Eye (tissue), 1 donor: ENCODE data around the gene CALHM5.

Source experiments
- DNase-seq: peaks from one replicate; pipeline ENCODE4 v3.0.0-alpha.2; 2015

Gene CALHM5

DNA sequence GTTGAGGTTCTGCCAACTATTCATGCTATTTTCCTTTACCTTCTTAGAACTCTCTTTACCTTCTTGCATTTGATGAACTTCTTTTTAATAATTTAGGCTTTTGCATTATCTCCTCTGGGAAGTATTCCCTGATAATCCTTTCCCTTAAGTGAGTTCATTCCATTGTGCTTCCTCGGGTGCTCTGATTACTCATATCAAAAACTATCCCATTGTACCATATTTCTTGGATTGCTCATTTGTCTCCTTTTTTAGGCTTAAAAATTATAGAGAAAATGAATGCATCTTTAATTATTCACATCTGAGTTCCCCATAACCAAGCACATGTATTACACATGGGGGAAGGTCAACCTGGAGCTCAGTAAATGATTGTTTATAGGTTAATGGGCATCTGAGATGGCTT, 44.6 kb downstream of the CALHM5 start:
- DNase-seq = no peak

DNA sequence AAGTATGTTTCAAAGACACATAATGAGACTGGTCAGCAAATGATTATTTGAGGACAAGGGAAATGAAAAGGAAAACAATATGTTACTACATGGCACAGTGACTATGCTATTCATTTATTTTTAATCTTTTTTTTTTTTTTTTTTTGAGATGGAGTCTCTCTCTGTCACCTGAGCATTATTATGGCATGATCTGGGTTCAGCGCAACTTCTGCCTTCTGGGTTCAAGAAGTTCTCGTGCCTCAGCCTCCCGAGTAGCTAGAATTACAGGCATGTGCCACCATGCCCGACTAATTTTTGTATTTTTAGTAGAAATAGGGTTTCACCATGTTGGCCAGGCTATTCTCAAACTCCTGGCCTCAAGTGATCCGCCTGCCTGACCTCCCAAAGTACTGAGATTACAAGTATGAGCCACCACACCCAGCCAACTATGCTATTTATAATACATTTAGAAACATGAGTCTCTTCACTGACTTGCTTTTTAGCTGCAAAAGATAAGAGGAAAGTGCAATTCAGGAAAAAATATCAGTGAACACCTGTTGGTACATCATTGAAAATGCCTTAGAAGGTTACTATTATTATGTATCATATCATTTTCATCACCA, 45.5 kb downstream of the CALHM5 start:
- no peak for DNase-seq

DNA sequence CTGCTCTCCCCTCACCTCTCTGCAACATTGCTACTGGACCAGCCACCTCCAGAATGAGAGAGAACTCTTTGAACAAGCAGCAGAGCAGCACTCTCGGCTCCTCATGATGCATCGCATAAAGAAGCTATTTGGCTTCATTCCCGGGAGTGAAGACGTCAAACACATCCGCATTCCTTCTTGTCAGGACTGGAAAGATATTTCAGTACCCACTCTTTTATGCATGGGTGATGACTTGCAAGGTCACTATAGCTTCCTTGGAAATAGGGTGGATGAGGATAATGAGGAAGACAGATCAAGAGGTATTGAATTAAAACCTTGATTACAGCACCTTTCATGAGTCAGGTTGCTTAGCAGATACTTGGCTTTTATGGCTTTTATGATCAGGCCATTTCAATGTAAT, 46.5 kb downstream of the CALHM5 start:
- peak; percentile 76 for DNase-seq

DNA sequence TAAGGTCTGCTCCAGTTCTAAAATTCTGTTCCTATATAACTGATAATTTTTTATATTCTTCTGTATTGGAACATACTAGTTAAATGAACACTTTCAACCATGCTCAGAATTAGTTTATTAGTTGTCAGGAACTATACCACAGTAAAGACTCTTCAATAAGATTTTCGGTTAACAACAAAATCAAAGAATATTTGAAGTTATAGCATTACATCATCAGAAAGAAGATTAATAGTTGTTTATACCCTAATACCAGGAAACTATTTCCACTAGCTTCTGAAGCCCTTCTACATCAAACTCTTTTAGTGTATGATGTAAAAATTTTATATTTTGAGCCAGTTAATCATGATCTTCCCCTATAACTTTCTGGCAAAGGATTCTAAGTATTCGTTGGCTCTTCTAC, 48.7 kb downstream of the CALHM5 start:
- no peak for DNase-seq

DNA sequence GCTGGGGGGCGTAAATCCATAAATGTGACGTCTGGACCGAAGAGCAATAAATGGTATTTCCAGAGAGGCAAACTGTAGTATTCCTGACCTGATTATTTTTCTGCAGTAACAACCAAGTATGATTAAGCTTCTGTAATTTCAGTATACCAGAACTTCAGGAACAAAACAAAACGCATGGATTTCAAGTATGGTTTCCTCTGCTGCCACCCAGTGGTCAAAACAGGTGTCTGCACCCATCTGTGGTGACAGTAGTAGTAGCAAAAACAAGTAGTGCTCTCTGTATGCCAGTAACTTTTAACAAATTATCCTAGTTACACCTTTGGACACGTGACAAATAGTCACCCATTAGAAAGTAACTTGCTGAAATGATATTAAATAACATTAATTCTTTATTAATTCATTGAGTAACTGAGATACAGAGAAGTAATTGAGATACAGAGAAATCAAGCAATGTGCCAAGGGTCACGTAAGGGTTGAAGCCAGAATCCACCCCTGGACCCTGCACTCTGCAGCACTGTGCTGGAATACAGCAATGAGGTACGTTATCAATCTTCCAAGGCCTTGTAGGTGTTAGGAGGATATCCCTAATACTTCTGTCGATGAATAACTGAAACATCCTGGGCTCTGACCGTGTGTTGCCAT, 50.1 kb downstream of the CALHM5 start:
- DNase-seq = peak; percentile 93

DNA sequence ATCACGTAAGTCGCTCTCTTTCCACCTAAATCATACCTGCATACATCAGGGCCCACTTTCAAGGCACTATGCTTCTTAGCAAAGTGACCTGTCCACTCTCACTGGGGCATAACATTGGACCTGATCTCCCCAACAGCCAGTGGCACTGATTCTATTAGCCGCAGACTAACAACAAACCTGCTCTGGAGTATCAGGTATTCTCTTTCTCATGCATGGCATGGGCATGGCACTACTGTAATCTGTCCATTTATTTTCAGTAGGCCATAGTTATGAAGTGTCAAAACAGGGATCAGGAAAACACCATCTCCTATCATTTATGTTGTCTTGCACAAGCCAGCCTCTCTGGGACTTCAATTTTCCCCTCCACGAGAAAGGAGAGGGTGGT, 50.6 kb downstream of the CALHM5 start:
- DNase-seq = no peak

DNA sequence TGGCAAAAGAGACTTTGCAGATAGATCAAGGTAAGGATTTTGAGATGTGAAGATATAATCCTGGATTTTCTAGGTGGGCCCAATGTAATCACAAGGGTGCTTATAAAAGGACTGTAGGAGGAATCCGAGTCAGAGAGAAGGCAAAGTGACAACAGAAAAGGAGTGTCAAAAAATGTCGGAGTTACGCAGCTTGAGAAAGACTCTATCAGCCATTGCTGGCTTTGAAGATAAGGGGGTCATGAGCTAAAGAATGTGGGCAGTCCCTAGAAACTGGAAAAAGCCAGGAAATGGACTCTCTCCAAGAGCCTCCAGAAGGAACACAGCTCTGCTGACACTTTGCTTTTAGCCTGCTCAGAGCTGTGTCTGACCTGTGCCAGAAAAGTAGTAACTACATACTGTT, 51.2 kb downstream of the CALHM5 start:
- DNase-seq = no peak

DNA sequence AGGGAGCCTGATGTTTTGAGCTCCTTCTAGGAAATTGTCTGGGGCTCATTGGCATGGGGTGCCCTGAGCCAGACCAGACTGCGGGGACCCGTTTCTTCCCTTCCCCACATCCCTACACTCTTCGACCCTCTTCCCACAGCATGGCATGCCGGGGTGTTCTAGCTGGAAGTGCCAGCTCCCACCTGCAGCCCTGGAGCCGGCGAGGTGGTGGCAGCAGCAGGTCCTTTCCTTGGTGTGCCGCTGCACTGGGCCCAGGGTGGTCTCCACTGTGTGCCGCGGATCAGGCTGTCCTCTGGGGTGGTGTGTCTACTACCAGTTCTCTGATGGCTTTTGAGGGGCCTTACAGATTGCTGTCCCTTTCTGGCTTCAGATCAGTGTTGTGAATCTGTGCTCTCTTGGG, 52.4 kb downstream of the CALHM5 start:
- DNase-seq = no peak

DNA sequence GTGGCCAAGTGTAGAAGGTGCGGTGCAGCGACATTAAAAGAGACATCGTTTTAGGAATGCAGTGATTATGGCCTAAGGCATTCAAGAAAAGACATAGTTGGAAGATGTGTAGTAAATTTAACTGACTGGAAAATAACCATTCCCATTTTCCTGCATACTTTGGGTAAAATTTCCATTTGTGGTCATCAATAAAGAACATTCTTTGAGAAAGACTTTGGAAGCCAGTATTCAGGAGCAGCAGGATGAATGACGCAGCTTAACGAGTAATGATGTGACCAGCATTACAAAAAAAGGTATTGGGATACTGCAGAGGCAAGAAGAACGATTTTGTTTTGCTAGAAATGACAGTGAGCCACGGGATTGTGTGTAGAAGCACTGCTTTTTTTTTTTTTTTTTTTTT, 52.9 kb downstream of the CALHM5 start:
- no peak for DNase-seq

DNA sequence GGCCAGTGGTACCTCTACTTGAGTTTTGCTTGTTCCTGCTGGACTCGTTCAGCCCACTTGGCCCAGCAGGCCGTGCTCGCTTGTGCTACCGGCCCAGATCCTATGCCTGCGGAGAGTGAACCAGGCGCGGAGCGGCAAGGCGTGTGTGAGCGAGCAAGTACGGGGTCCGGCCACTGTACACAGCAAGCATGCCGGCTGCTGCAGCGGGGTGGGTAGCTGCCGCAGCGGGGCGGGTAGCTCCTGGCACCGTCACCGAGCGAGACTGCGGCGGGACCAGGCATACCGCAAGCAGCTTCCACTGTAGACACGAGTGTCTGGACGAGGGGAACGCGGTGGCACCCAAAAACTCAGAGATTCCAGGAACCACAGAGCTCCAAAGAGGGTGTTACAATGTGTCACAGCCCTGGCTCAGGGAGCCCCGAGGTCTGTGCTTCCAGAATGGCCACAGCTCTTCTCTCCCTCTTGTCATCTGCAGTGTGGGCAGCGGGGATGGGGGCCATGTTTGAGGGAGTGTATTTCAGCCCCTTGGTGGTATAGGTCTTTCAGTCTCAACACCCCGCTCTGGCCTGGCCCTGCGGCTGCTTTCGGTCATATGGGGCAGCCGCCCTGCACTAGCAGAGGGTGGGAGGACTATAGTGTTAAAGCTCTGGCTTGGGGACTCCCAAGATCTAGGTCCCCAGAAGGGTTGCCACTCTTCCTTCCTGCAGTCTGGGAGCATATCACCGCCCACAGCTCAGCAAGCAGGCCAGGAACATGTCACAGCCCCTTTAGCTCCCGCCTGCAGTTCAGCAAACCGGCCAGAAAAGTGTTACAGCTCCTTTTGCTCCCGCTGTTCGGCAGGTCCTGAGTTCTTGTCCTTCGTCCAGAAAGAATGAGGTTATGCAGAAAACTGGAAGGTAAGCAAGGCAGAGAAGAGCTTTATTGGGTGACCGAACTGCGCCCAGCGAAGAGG, 53.8 kb downstream of the CALHM5 start:
- peak; percentile 58 for DNase-seq

DNA sequence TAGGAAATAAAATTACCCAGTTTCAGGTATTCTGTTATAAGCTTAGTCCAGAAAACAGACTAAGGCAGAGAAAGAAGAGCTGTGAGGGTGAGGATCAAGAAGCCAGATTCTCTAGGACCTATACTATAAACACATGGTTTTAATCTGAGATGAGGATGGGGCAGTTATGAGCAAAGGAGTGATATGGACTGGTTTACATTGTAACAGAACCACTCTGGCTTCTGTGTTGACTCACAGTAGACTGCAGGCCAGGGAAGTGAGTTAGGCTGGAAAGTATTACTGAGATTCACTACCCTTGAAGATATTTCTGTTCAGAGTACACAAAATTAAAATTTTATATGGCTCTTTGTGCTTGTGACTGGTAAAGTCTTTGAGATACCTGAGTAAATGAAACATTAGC, 56.7 kb downstream of the CALHM5 start:
- no peak for DNase-seq

DNA sequence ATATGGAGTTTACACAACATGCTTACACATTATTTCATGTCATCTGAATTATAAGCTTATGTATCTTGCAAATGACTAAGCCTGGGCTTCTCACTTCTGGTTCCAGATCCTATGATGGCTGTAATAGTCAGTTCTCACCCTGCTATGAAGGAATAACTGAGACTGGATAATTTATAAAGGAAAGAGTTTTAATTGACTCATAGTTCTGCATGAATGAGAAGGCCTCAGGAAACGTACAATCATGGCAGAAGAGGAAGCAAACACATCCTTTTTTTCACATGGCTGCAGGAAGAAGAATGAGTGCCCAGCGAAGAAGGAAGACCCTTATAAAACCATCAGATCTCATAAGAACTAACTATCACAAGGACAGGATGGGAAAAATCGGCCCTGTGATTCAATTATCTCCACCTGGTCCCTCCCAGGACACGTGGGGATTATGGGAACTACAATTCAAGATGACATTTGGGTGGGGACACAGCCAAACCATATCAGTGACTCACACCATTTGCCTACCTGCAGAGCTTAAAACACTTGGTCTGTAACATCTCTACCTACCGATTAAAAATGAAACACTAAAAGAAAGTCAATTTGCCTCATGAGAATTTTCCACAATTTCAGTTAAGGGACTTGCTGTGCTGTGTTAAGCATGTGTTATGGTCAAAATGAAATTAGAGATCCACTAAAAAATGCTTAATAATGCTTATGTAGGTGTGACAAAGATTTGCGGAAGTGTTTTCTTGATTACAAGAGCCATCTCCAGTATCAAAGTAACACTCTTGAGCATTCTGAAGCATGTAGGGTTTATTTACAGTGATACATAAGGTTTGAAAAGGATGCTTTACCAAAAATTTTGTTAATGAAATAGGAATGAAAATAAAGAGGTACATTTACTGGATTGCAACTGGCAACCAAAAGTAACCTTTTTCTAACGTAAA, 57.6 kb downstream of the CALHM5 start:
- no peak for DNase-seq

DNA sequence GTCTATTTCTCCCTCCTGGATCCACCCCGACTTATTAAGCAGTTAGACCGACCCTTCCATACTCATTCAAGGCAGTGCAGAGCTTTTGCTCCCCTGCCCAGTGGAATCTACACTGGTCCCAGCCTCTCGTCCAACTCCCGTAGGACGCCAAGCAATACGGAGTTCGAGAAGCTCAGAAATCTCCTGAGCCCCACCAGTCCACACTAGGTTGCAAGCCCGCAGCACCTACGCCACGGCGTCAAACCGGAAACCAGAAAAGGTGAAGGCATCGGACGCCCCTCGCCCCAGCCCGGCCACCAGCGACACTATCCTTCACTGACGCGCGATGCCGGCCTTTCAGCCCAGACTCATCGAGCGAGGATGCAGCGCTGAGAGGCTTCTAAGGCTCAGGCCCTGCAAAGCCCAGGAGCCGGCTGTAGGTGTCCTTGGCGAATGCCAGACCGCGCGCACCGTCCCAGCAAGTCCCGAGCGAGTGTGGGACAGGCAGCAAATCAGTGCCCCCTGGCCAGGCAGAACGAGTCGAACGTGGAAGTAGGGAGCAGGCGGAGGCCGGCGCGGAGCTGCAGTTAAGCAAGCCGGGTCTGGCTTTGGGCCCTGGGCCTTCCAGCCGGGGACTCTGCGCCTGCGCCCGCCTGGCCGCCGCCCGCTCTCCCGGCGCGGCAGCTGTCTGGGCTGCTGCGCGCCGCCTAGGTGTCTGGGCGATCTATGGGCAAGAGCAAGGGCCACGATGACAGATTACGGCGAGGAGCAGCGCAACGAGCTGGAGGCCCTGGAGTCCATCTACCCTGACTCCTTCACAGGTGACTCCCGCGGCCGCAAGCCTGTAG, 59.6 kb downstream of the CALHM5 start, which contains the start of gene RWDD1:
Gene RWDD1, plus strand, starts transcription at position 649 of the 827 bp plus-strand sequence. Its CDS starts 79 bp downstream, at position 728.
- DNase-seq = peak; percentile 99

DNA sequence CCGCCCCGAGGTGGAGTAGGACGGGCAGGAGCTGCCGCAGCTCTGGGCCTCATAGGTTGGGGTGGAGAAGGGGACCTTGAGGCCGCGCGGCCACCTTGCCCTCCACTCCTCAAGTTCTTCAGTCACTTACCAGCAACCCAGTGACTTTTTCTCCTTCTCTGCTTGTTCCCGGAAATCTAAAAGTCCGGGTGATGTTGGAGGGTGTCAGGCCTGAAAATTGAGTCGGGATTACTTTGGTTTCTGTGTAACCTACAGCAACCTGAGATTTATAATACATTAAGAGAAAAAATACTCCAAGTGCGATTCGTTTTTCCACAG, 60.2 kb downstream of the CALHM5 start:
- no peak for DNase-seq

DNA sequence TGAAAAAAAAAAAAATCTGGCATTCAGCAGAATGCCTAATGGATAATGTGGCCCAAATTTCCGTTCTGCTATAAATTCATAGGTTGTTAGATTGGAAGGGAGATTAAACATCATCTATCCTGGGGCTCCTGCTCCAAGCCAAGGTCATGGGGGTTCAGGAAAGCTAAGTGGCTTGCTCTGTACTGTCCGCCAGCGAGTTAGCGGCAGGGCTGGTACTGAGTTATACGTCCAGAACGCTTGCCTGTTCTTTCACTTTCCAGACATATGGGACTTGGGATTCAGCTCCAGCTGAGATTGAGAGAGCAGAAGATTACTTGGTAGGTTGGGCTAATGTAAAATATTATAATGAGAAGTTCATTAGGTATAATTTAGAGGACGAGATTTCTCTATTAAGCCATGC, 60.7 kb downstream of the CALHM5 start:
- DNase-seq = peak; percentile 50
